ENCODE measurements around the gene SEC24D.

The SEC24D gene

GRCh38 chr4:118749347-118749988, 86.5 kb downstream of the SEC24D start:
- DNase-seq: no peak

- no peak for DNase-seq
Measured at GRCh38 chr4:118746251-118746919, 89.5 kb downstream of the SEC24D start.

GRCh38 chr4:118745357-118745756, 90.6 kb downstream of the SEC24D start:
- DNase-seq: no peak

GRCh38 chr4:118743867-118744266, 92.1 kb downstream of the SEC24D start:
- DNase-seq: no peak

- DNase-seq: no peak
Measured at GRCh38 chr4:118742050-118742449, 93.9 kb downstream of the SEC24D start.

GRCh38 chr4:118741301-118741855, 94.5 kb downstream of the SEC24D start:
- DNase-seq: no peak

GRCh38 chr4:118740869-118741268, 95.1 kb downstream of the SEC24D start:
- DNase-seq: no peak

GRCh38 chr4:118739022-118739713, 96.8 kb downstream of the SEC24D start:
- DNase-seq: no peak

- no peak for DNase-seq
Measured at GRCh38 chr4:118738090-118738489, 97.8 kb downstream of the SEC24D start.

- DNase-seq: no peak
Measured at GRCh38 chr4:118736900-118737299, 99.0 kb downstream of the SEC24D start.

GRCh38 chr4:118734491-118735205, 101.3 kb downstream of the SEC24D start:
- no peak for DNase-seq

GRCh38 chr4:118732591-118733330, 103.2 kb downstream of the SEC24D start:
- no peak for DNase-seq

GRCh38 chr4:118730683-118731082, 105.2 kb downstream of the SEC24D start:
- no peak for DNase-seq

- no peak for DNase-seq
Measured at GRCh38 chr4:118729287-118730286, 106.3 kb downstream of the SEC24D start.

- DNase-seq: no peak
Measured at GRCh38 chr4:118727360-118727759, 108.6 kb downstream of the SEC24D start.

GRCh38 chr4:118723369-118723768, 112.6 kb downstream of the SEC24D start:
- DNase-seq: no peak

GRCh38 chr4:118721752-118722151, 114.2 kb downstream of the SEC24D start:
- no peak for DNase-seq

- DNase-seq: no peak
Measured at GRCh38 chr4:118718511-118719170, 117.3 kb downstream of the SEC24D start.

GRCh38 chr4:118716304-118716703, 119.6 kb downstream of the SEC24D start:
- no peak for DNase-seq

- no peak for DNase-seq
Measured at GRCh38 chr4:118714682-118715081, 121.2 kb downstream of the SEC24D start.

- no peak for DNase-seq
Measured at GRCh38 chr4:118712872-118713271, 123.1 kb downstream of the SEC24D start.

Measured in GF-D8 (cell line).